H1 (cell line): ENCODE data around the gene PINLYP. TPM values are rescaled to one million over a fixed set of nuclear protein-coding genes. Genes with fewer than 3 reads are reported as not detected.

Source experiments
- CTCF ChIA-PET: fragments of 300-600 bp; sonication (Branson Sonifier 250); formaldehyde crosslinking; loops from one replicate; lab custom pipeline; 2021; ENCODE audit not compliant: partially characterized antibody; lab: Charles Lee
- POLR2A ChIA-PET: fragments of 300-600 bp; sonication (Branson Sonifier 250); formaldehyde crosslinking; loops from one replicate; lab custom pipeline; 2021; ENCODE audit warnings: inconsistent platforms; ENCODE audit not compliant: partially characterized antibody; lab: Charles Lee
- DNase-seq, 2 experiments: peaks; one replicate each; pipeline versions ENCODE4 v3.0.0 to v3.0.0-alpha.2; 2010 to 2022; ENCODE audit warnings: low spot score in 2 of 2, low read depth in 1 of 2, mixed read lengths in 1 of 2
- FAIRE-seq: peaks from 2 replicates; lab custom pipeline; 2011; peaks lifted over from hg19 to GRCh38; lab: Jason Lieb, UNC
- H2AFZ ChIP-seq: 2 replicates; pipeline ENCODE4 v1.8.1; 2012; ENCODE audit warnings: low read length, inconsistent platforms
- H2AK5ac ChIP-seq: 2 replicates; pipeline ENCODE4 v1.6.1; 2013; ENCODE audit warnings: low read depth, low read length
- H2BK120ac ChIP-seq: replicated peaks from 2 replicates; pipeline ENCODE3; 2013; ENCODE audit warnings: low read depth, low read length, inconsistent platforms
- H2BK12ac ChIP-seq: 2 replicates; pipeline ENCODE4 v1.6.1; 2013; ENCODE audit warnings: low read depth, low read length
- H2BK15ac ChIP-seq: 2 replicates; pipeline ENCODE4 v1.6.1; 2013; ENCODE audit warnings: low read length
- H2BK20ac ChIP-seq: 2 replicates; pipeline ENCODE4 v1.6.1; 2013; ENCODE audit warnings: low read length
- H2BK5ac ChIP-seq: 2 replicates; pipeline ENCODE4 v1.6.1; 2013; ENCODE audit warnings: low read depth, low read length
- H3K14ac ChIP-seq: 2 replicates; pipeline ENCODE4 v1.6.1; 2013; ENCODE audit warnings: inconsistent platforms; ENCODE audit not compliant: insufficient read length
- H3K18ac ChIP-seq: 2 replicates; pipeline ENCODE4 v1.6.1; 2013; ENCODE audit warnings: low read length; ENCODE audit errors: extremely low read depth
- H3K23ac ChIP-seq: 2 replicates; pipeline ENCODE4 v1.6.1; 2013; ENCODE audit warnings: inconsistent platforms; ENCODE audit not compliant: insufficient read length
- H3K23me2 ChIP-seq: 2 replicates; pipeline ENCODE4 v1.6.1; 2013; ENCODE audit warnings: low read depth, low read length
- H3K27ac ChIP-seq: 2 replicates; pipeline ENCODE4 v1.6.1; 2011; ENCODE audit warnings: low read depth, low read length, inconsistent platforms
- H3K27me3 ChIP-seq, 4 experiments: replicated peaks in 1 of 4; 1 replicate in 1 of 4; 2 replicates in 3 of 4; pipeline versions ENCODE4 v1.6.1 to v1.8.1; 2011 to 2013; ENCODE audit warnings: low read length in 3 of 4, mild to moderate bottlenecking in 3 of 4, inconsistent platforms in 2 of 4, mixed read lengths in 2 of 4, moderate library complexity in 1 of 4; ENCODE audit not compliant: control insufficient read depth in 3 of 4, insufficient read depth in 3 of 4; ENCODE audit errors: extremely low read depth in 1 of 4
- H3K36me3 ChIP-seq, 4 experiments: 2 replicates each; pipeline versions ENCODE4 v1.6.1 to v1.8.1; 2011 to 2013; ENCODE audit warnings: mild to moderate bottlenecking in 4 of 4, low read length in 3 of 4, moderate library complexity in 2 of 4, control low read depth in 1 of 4, inconsistent platforms in 1 of 4; ENCODE audit not compliant: insufficient read depth in 4 of 4, control insufficient read depth in 2 of 4
- H3K4ac ChIP-seq: replicated peaks from 2 replicates; pipeline ENCODE3; 2013; ENCODE audit warnings: low read length, low read depth, mixed read lengths, inconsistent platforms; ENCODE audit not compliant: insufficient read length
- H3K4me1 ChIP-seq, 4 experiments: replicated peaks in 1 of 4; 1 replicate in 1 of 4; 2 replicates in 3 of 4; pipeline versions ENCODE4 v1.6.1 to v1.8.1; 2011 to 2013; ENCODE audit warnings: low read length in 3 of 4, inconsistent platforms in 2 of 4, mixed read lengths in 1 of 4; ENCODE audit not compliant: insufficient read depth in 4 of 4, control insufficient read depth in 3 of 4
- H3K4me2 ChIP-seq, 2 experiments: 2 replicates each; pipeline versions ENCODE4 v1.6.1 to v1.8.1; 2011 to 2013; ENCODE audit warnings: low read depth in 2 of 2, low read length in 2 of 2, control low read depth in 1 of 2, inconsistent platforms in 1 of 2, mild to moderate bottlenecking in 1 of 2; ENCODE audit not compliant: insufficient read depth in 1 of 2
- H3K4me3 ChIP-seq, 4 experiments: fragments of 200-600, 300-600 bp in 1 of 4; sonication (generic), shearing (Covaris generic), sonication (Bioruptor Twin) in 1 of 4; 2 replicates each; pipeline versions ENCODE4 v1.5.1 to v1.8.1; 2011 to 2016; ENCODE audit warnings: low read length in 4 of 4, low read depth in 3 of 4, control low read depth in 2 of 4, inconsistent platforms in 2 of 4, mild to moderate bottlenecking in 2 of 4, mixed read lengths in 1 of 4, moderate library complexity in 1 of 4; ENCODE audit not compliant: insufficient read depth in 2 of 4; ENCODE audit errors: extremely low read depth in 1 of 4
- H3K56ac ChIP-seq: replicated peaks from 2 replicates; pipeline ENCODE3; 2013; ENCODE audit warnings: low read depth, mild to moderate bottlenecking, mixed read lengths, low read length, inconsistent platforms; ENCODE audit not compliant: insufficient read length
- H3K79me1 ChIP-seq: 2 replicates; pipeline ENCODE4 v1.6.1; 2013; ENCODE audit warnings: low read depth, low read length, control low read depth
- H3K79me2 ChIP-seq, 2 experiments: 2 replicates each; pipeline versions ENCODE4 v1.6.1 to v1.8.1; 2012 to 2013; ENCODE audit warnings: low read length in 2 of 2, mild to moderate bottlenecking in 2 of 2, inconsistent platforms in 1 of 2; ENCODE audit not compliant: insufficient read depth in 2 of 2, control insufficient read depth in 1 of 2
- H3K9ac ChIP-seq, 4 experiments: replicated peaks in 1 of 4; 1 replicate in 1 of 4; 2 replicates in 3 of 4; pipeline versions ENCODE4 v1.6.1 to v1.8.1; 2011 to 2013; ENCODE audit warnings: low read depth in 3 of 4, low read length in 3 of 4, control low read depth in 2 of 4, mild to moderate bottlenecking in 2 of 4, moderate library complexity in 2 of 4, inconsistent platforms in 1 of 4; ENCODE audit errors: extremely low read depth in 1 of 4
- H3K9me3 ChIP-seq, 2 experiments: 2 replicates each; pipeline versions ENCODE4 v1.6.1 to v1.8.1; 2012 to 2013; ENCODE audit warnings: mild to moderate bottlenecking in 2 of 2, moderate library complexity in 2 of 2, control low read depth in 1 of 2, inconsistent platforms in 1 of 2, low read depth in 1 of 2, low read length in 1 of 2, mixed read lengths in 1 of 2; ENCODE audit not compliant: insufficient read depth in 2 of 2
- H4K20me1 ChIP-seq, 2 experiments: replicated peaks in 1 of 2; 2 replicates each; pipeline versions ENCODE3 to v1.8.1; 2011 to 2013; ENCODE audit warnings: inconsistent platforms in 2 of 2, low read length in 2 of 2, mild to moderate bottlenecking in 1 of 2; ENCODE audit not compliant: insufficient read depth in 2 of 2, control insufficient read depth in 1 of 2
- H4K5ac ChIP-seq: 2 replicates; pipeline ENCODE4 v1.6.1; 2013; ENCODE audit warnings: low read length, low read depth, mixed read lengths, inconsistent platforms; ENCODE audit not compliant: insufficient read length
- H4K8ac ChIP-seq: 2 replicates; pipeline ENCODE4 v1.8.0; 2013; ENCODE audit warnings: mild to moderate bottlenecking, moderate library complexity, low read length, inconsistent platforms; ENCODE audit not compliant: insufficient read depth; ENCODE audit errors: extremely low read depth
- H4K91ac ChIP-seq: replicated peaks from 2 replicates; pipeline ENCODE3; 2013; ENCODE audit warnings: low read length, mixed read lengths, inconsistent platforms; ENCODE audit not compliant: insufficient read length
- CEBPB ChIP-seq: IDR thresholded peaks from 2 replicates; pipeline ENCODE4 v1.6.1; 2012; ENCODE audit warnings: low read depth, low read length
- CTCF ChIP-seq, 3 experiments: IDR thresholded peaks; 1 replicate in 2 of 3; 2 replicates in 1 of 3; pipeline versions ENCODE4 v1.5.1 to v1.6.1; 2011; ENCODE audit warnings: low read length in 3 of 3, mild to moderate bottlenecking in 3 of 3, inconsistent platforms in 2 of 3, low read depth in 1 of 3, moderate library complexity in 1 of 3; ENCODE audit not compliant: insufficient read depth in 1 of 3; ENCODE audit errors: control extremely low read depth in 1 of 3
- EP300 ChIP-seq, 2 experiments: IDR thresholded peaks; 1 replicate in 1 of 2; 2 replicates in 1 of 2; pipeline ENCODE4 v1.6.1; 2011 to 2012; ENCODE audit warnings: low read depth in 2 of 2, low read length in 2 of 2, mild to moderate bottlenecking in 2 of 2, borderline replicate concordance in 1 of 2, inconsistent platforms in 1 of 2, moderate library complexity in 1 of 2
- KDM4A ChIP-seq: IDR thresholded peaks from one replicate; pipeline ENCODE4 v1.7.1; 2012; ENCODE audit warnings: low read depth, mild to moderate bottlenecking, moderate library complexity, low read length, inconsistent platforms; ENCODE audit not compliant: severe bottlenecking
- RAD21 ChIP-seq, 2 experiments: IDR thresholded peaks in 1 of 2; conservative IDR thresholded peaks in 1 of 2; 2 replicates each; pipeline ENCODE4 v1.6.1; 2011; ENCODE audit warnings: low read depth in 2 of 2, low read length in 2 of 2, improper control_type of control experiment in 1 of 2, inconsistent platforms in 1 of 2, mild to moderate bottlenecking in 1 of 2, moderate library complexity in 1 of 2
- SP1 ChIP-seq: IDR thresholded peaks from 2 replicates; pipeline ENCODE4 v1.6.1; 2011; ENCODE audit warnings: low read depth, low read length
- SP4 ChIP-seq: IDR thresholded peaks from 2 replicates; pipeline ENCODE4 v1.6.1; 2012; ENCODE audit warnings: low read length, inconsistent platforms
- TEAD4 ChIP-seq: IDR thresholded peaks from 2 replicates; pipeline ENCODE4 v1.6.1; 2012; ENCODE audit warnings: low read depth, low read length, inconsistent platforms, mixed read lengths
- WGBS, 2 experiments: shearing (Covaris generic) in 1 of 2; methylation state at CpG; one replicate each; pipeline versions ENCODE4 v1.1.6 to v1.1.7; 2013 to 2015; ENCODE audit warnings: low lambda C conversion rate in 2 of 2, mixed read lengths in 2 of 2, inconsistent platforms in 1 of 2, low coverage in 1 of 2, missing lambda C conversion rate in 1 of 2; ENCODE audit not compliant: insufficient replicate concordance in 2 of 2, insufficient coverage in 1 of 2, insufficient read length in 1 of 2; ENCODE audit errors: extremely low coverage in 1 of 2, missing lambda C conversion rate in 1 of 2; 5-methylcytosine and 5-hydroxymethylcytosine counted together
- polyA plus RNA-seq, 7 experiments: library from polyadenylated mRNA; depleted of rRNA in 3 of 7; stranded (reverse) in 5 of 7; unstranded in 2 of 7; fragments of >200 nt in 5 of 7; fragments of 200-250 nt in 2 of 7; gene quantifications; 1 replicate in 5 of 7; 2 replicates in 1 of 7; 4 replicates in 1 of 7; pipeline versions ENCODE4 v1.2.1 to v1.2.3, GENCODE V29; 2011 to 2013; ENCODE audit warnings: missing spikeins in 2 of 7, mixed read lengths in 2 of 7
- total RNA-seq: library from RNA; stranded (reverse); fragmentation: NEBNext Ultra II Directional; extraction: Animal tissue kit (Norgen Biotek cat#: 25700); gene quantifications from 2 replicates; pipeline ENCODE4 v1.2.1, GENCODE V29; 2021

The PINLYP gene
- total and polyA plus RNA-seq, 2 of the 8 experiments (the other 6 are each of a cell fraction or from before 2014, with no cell fraction given), result 7.5 to 31.3 TPM

GRCh38 chr19:43533546-43534304 lies 41.9 kb upstream of the PINLYP start:
- ChIA-PET CTCF (interaction anchor here (0.7 to 6.9 kb wide), 6 partner anchors 14 to 1546 kb away, joined by 3 to 122 read pairs (median 4); partner anchors contain the start of genes IRGQ, XRCC1 and ZNF576), POLR2A (interaction anchor here (0.9 to 3.4 kb wide), 13 partner anchors 19 to 102 kb away, joined by 3 to 13 read pairs (median 4); partner anchors contain the start of genes IRGQ, LYPD3, XRCC1 and ZNF576)
- Histone ChIP-seq H2AK5ac (0 out of 2 replicates have a peak overlapping the region, but pooled peaks have one; percentile 88), H2AFZ (peak overlapping the region; percentile 45; the same call in 1 of the 2 replicates), H3K79me2 (no peaks in the 10 kb centered on the region), H3K18ac (peak overlapping the region; percentile 87), H4K8ac (0 out of 2 replicates have a peak overlapping the region, but pooled peaks have one; percentile 5), H2BK5ac (peak overlapping the region; percentile 91), H3K56ac (no peak overlapping the region), H4K20me1 (no peaks in the 10 kb centered on the region), H4K91ac (no peak overlapping the region), H3K9me3 (peaks cover 0 to under 1% of the 10 kb centered on the region in 2 experiments; a peak in 1 of 4 replicates), H3K79me1 (no peaks in the 10 kb centered on the region), H3K36me3 (peaks cover 0 to 10% (median 6%) of the 10 kb centered on the region in 4 experiments; a peak in 6 of 8 replicates), H3K23me2 (peaks cover 15% of the 10 kb centered on the region), H3K4me2 (peak overlapping the region; percentile 79 to 97), H2BK20ac (no peak overlapping the region), H4K5ac (no peak overlapping the region), H3K4me1 (peaks cover 0 to 14% (median 4%) of the 10 kb centered on the region in 4 experiments; a peak in 6 of 7 replicates), H2BK120ac (no peak overlapping the region), H3K4me3 (peak overlapping the region; percentile 63 to 74 (median 68)), H3K14ac (no peak overlapping the region), H3K23ac (no peak overlapping the region), H3K4ac (no peak overlapping the region), H2BK12ac (no peak overlapping the region), H3K27me3 (no peaks in the 10 kb centered on the region), H2BK15ac (no peak overlapping the region), H3K9ac (peak overlapping the region in 3 of 4 experiments; percentile 34 to 56 (median 34); a peak in 4 of 7 replicates), H3K27ac (no peak overlapping the region)
- WGBS, 2 experiments, result 2% methylated on average over 38 of the region's 41 CpGs; no CpG with 5 or more reads in 1 of the 2 experiments
- DNase-seq, result peak; percentile 98 to 99
- peak; percentile 99 for FAIRE-seq
- TF ChIP-seq CEBPB (peak; percentile 76), TEAD4 (no peak), CTCF (IDR thresholded peaks at IDR 0.05; ENCODE audit: control extremely low read depth in 1 of 3, insufficient read depth in 1 of 3, low read depth in 1 of 3, low read length in 3 of 3) (no peak), EP300 (IDR thresholded peaks at IDR 0.05; ENCODE audit: borderline replicate concordance in 1 of 2, low read depth in 2 of 2, low read length in 2 of 2) (no peak), KDM4A (peak; percentile 38), SP4 (peak; percentile 41; the same call in 1 of the 2 replicates), RAD21 (IDR thresholded peaks at IDR 0.05 in 1 of 2, conservative IDR thresholded peaks at IDR 0.05 in 1 of 2; ENCODE audit: low read depth in 2 of 2, low read length in 2 of 2) (no peak), SP1 (0 out of 2 replicates have a peak, but pooled peaks have one; percentile 73)
